ENCODE results near the gene CSRP3.

GRCh38 chr11:19243143-19243542, 41.4 kb upstream of the CSRP3 start:
- TF ChIP-seq CTCF (IDR thresholded peaks at IDR 0.05 in 8 of 11, conservative IDR thresholded peaks at IDR 0.05 in 3 of 11) (no peak), POLR2A (IDR thresholded peaks at IDR 0.05) (no peak), POLR2AphosphoS5 (IDR thresholded peaks at IDR 0.05) (no peak)

Data from spleen (tissue), 7 donors.